Inflammatory macrophage treated with lipopolysaccharide for 1 hour (primary cell): ENCODE measurements around the gene RTL10.

Experiments
- DNase-seq, 2 donors: peaks; one replicate each; pipeline ENCODE4 v3.0.0-alpha.2; 2020 to 2022

Gene RTL10

GRCh38 chr22:19859861-19860510, 5.3 kb upstream of the RTL10 start:
- no peak for DNase-seq

- no peak for DNase-seq
These were observed 2.7 kb upstream of the RTL10 start for GRCh38 chr22:19857382-19857781.

GRCh38 chr22:19855504-19856409, 1.1 kb upstream of the RTL10 start:
- peak in 1 of 2 donors; percentile 29 for DNase-seq

- no peak for DNase-seq
These were observed 546 bp downstream of the RTL10 start for GRCh38 chr22:19853879-19854777.

- DNase-seq = no peak
These were observed 1.4 kb downstream of the RTL10 start for GRCh38 chr22:19853058-19853878.

GRCh38 chr22:19852177-19852781, 2.4 kb downstream of the RTL10 start:
- no peak for DNase-seq

GRCh38 chr22:19851291-19852176, 3.1 kb downstream of the RTL10 start:
- no peak for DNase-seq

- DNase-seq = no peak
These were observed 3.9 kb downstream of the RTL10 start for GRCh38 chr22:19850763-19851109.

- DNase-seq = no peak
These were observed 4.6 kb downstream of the RTL10 start for GRCh38 chr22:19849835-19850762.

- no peak for DNase-seq
These were observed 6.1 kb downstream of the RTL10 start for GRCh38 chr22:19848298-19849224.

- DNase-seq = no peak
These were observed 7.4 kb downstream of the RTL10 start for GRCh38 chr22:19847345-19847632.

GRCh38 chr22:19846620-19847344, 7.9 kb downstream of the RTL10 start:
- no peak for DNase-seq

- no peak for DNase-seq
These were observed 9.5 kb downstream of the RTL10 start for GRCh38 chr22:19845054-19845722.

GRCh38 chr22:19844377-19845053, 10.2 kb downstream of the RTL10 start:
- peak; percentile 62 to 66 for DNase-seq

GRCh38 chr22:19843857-19844376, 10.8 kb downstream of the RTL10 start:
- DNase-seq = no peak

GRCh38 chr22:19843107-19843856, 11.4 kb downstream of the RTL10 start:
- no peak for DNase-seq
